D721Med (cell line): ENCODE data around the gene KLHDC8A.
"Not testable (repeated sequence)": the region's sequence is repeated elsewhere in the genome, so short reads cannot be mapped to it uniquely, and the experiment has no call there.

Source experiments
- DNase-seq: peaks from one replicate; pipeline ENCODE4 v3.0.0; 2011; ENCODE audit warnings: low spot score; ENCODE audit not compliant: insufficient read length
- FAIRE-seq: peaks from 2 replicates; lab custom pipeline; 2011; peaks lifted over from hg19 to GRCh38; lab: Jason Lieb, UNC
- CTCF ChIP-seq: IDR thresholded peaks from 2 replicates; pipeline ENCODE4 v1.5.1; 2012; ENCODE audit warnings: mild to moderate bottlenecking, control low read depth; ENCODE audit not compliant: insufficient read depth; ENCODE audit errors: missing control alignments

KLHDC8A gene

GRCh38 chr1:205369701-205370123 lies 13.0 kb upstream of the KLHDC8A start:
- no peak for FAIRE-seq
- DNase-seq: no peak
- no peak for TF ChIP-seq CTCF

GRCh38 chr1:205368478-205368877 lies 11.8 kb upstream of the KLHDC8A start:
- no peak for DNase-seq
- no peak for TF ChIP-seq CTCF
- no peak for FAIRE-seq

GRCh38 chr1:205365945-205366463 lies 9.3 kb upstream of the KLHDC8A start:
- no peak for DNase-seq
- TF ChIP-seq CTCF: no peak
- FAIRE-seq: no peak

GRCh38 chr1:205365086-205365485 lies 8.4 kb upstream of the KLHDC8A start:
- not testable (repeated sequence) for DNase-seq, FAIRE-seq

- FAIRE-seq: peak; percentile 78
Measured at GRCh38 chr1:205360891-205361290, 4.2 kb upstream of the KLHDC8A start.

GRCh38 chr1:205359771-205360565 lies 3.2 kb upstream of the KLHDC8A start:
- no peak for DNase-seq
- FAIRE-seq: peak; percentile 95
- TF ChIP-seq CTCF: no peak

More at GRCh38 chr1:205360891-205361290, 4.2 kb upstream of the KLHDC8A start:
- no peak for TF ChIP-seq CTCF
- no peak for DNase-seq

- no peak for TF ChIP-seq CTCF
- peak; percentile 38 for FAIRE-seq
- no peak for DNase-seq
Measured at GRCh38 chr1:205358579-205358978, 1.9 kb upstream of the KLHDC8A start.
